SU-DHL-6 (cell line): Measurements from ENCODE around the gene DNAJB1.
"Not testable (repeated sequence)": the region's sequence is repeated elsewhere in the genome, so short reads cannot be mapped to it uniquely, and the experiment has no call there.

Source experiments
- H2AFZ ChIP-seq: fragments of 200-600 bp; sonication (generic); 2 replicates; pipeline ENCODE4 v1.6.1; 2014; ENCODE audit warnings: low read depth, mild to moderate bottlenecking, moderate library complexity, mixed read lengths, antibody characterized with exemption, low read length; ENCODE audit not compliant: severe bottlenecking
- H3F3A ChIP-seq: fragments of 200-600 bp; shearing (Covaris generic); 2 replicates; pipeline ENCODE4 v1.6.0; 2016; ENCODE audit warnings: antibody characterized with exemption, mild to moderate bottlenecking; ENCODE audit not compliant: insufficient read depth
- H3K27ac ChIP-seq: fragments of 200-600 bp; sonication (generic); 2 replicates; pipeline ENCODE4 v1.5.1; 2016; ENCODE audit warnings: low read depth, mild to moderate bottlenecking, low read length, moderate library complexity, mixed read lengths
- H3K27me3 ChIP-seq: fragments of 200-600 bp; sonication (generic), shearing (Covaris generic); 2 replicates; pipeline ENCODE4 v1.6.0; 2014; ENCODE audit warnings: mild to moderate bottlenecking, low read length
- H3K36me3 ChIP-seq: fragments of 200-600 bp; sonication (generic); 2 replicates; pipeline ENCODE4 v1.6.1; 2014; ENCODE audit warnings: mild to moderate bottlenecking, low read length, mixed read lengths
- H3K4me2 ChIP-seq: fragments of 300-600, 200-600 bp; shearing (Covaris generic), sonication (generic); 2 replicates; pipeline ENCODE4 v1.6.0; 2014; ENCODE audit warnings: low read length, low read depth, mild to moderate bottlenecking; ENCODE audit not compliant: poor library complexity, severe bottlenecking
- H3K4me3 ChIP-seq: fragments of 200-600 bp; sonication (generic); 2 replicates; pipeline ENCODE4 v1.5.1; 2014; ENCODE audit warnings: antibody characterized with exemption, low read length, mild to moderate bottlenecking, mixed read lengths; ENCODE audit not compliant: insufficient read depth, poor library complexity, severe bottlenecking
- H3K79me2 ChIP-seq: fragments of 200-600 bp; sonication (generic); 2 replicates; pipeline ENCODE4 v1.6.1; 2014; ENCODE audit warnings: mild to moderate bottlenecking, low read length, moderate library complexity; ENCODE audit not compliant: insufficient read depth
- H3K9ac ChIP-seq: fragments of 200-600 bp; sonication (generic); 2 replicates; pipeline ENCODE4 v1.7.0; 2014; ENCODE audit warnings: mild to moderate bottlenecking, low read length
- H3K9me2 ChIP-seq: fragments of 200-600 bp; sonication (generic); replicated peaks from 2 replicates; pipeline ENCODE4 v1.6.1; 2014; ENCODE audit warnings: low read length; ENCODE audit not compliant: insufficient read depth
- H3K9me3 ChIP-seq: fragments of 200-600 bp; sonication (generic); 2 replicates; pipeline ENCODE4 v1.6.1; 2014; ENCODE audit warnings: low read length, mixed read lengths; ENCODE audit not compliant: insufficient read depth
- H4K20me1 ChIP-seq: fragments of 200-600 bp; sonication (generic); 2 replicates; pipeline ENCODE4 v1.6.1; 2014; ENCODE audit warnings: low read depth, mild to moderate bottlenecking, antibody characterized with exemption, low read length, moderate library complexity, mixed read lengths
- EZH2phosphoT487 ChIP-seq: fragments of 200-600 bp; sonication (generic), shearing (Covaris generic); conservative IDR thresholded peaks from 2 replicates; pipeline ENCODE4 v1.6.1; 2018; ENCODE audit warnings: mild to moderate bottlenecking, antibody characterized with exemption, low read length, moderate library complexity, mixed read lengths
- TF ChIP-seq, protein P1 (sequence below): fragments of 200-600 bp; sonication (generic); IDR thresholded peaks from one replicate; pipeline ENCODE4 v1.5.1; 2017; ENCODE audit warnings: antibody characterized with exemption, mild to moderate bottlenecking, low read length, moderate library complexity; ENCODE audit not compliant: insufficient read depth, poor library complexity, severe bottlenecking

DNAJB1 gene

DNA sequence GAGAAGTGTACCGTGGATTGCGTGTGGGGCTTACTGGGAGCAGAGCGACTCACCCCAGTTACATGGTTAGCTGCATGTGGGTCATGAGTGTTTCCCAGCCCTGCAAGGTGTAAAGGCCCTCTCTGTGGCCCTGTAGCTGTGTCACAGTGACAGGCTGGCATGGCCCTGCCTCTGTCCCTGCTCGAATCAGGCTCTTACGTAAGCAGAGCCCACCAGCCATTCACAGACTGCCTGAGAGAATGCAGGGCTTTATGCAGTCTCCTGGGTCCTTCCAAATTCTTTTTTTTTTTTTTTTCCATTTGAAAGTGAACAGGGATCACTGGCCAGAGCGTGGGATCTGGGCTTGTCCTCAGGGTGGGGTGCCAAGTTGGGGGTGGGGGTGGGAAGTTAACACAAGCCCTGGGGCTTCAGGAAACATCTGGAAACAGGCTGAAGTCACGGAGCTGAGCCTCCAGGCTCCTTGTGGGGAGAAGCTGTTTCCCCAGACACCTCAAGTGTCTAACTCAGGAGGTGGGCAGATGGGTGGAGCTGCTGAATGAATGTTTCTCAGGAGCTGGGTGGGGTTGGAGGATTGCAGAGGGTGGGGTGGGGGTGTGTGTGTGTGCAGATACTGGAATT is 24.6 kb upstream of the DNAJB1 start:
- Histone ChIP-seq H3K27me3 (no peaks in the 10 kb centered on the region), H4K20me1 (no peaks in the 10 kb centered on the region), H3K79me2 (peaks cover 66% of the 10 kb centered on the region), H3K9me3 (no peaks in the 10 kb centered on the region), H3K4me3 (no peak overlapping the region), H3K4me2 (no peak overlapping the region), H3F3A (no peaks in the 10 kb centered on the region; the same call in 1 of the 2 replicates), H3K9ac (no peak overlapping the region), H2AFZ (no peak overlapping the region), H3K27ac (no peak overlapping the region), H3K9me2 (no peaks in the 10 kb centered on the region), H3K36me3 (no peaks in the 10 kb centered on the region)
- no peak for TF ChIP-seq EZH2phosphoT487
- TF ChIP-seq, protein P1, sequence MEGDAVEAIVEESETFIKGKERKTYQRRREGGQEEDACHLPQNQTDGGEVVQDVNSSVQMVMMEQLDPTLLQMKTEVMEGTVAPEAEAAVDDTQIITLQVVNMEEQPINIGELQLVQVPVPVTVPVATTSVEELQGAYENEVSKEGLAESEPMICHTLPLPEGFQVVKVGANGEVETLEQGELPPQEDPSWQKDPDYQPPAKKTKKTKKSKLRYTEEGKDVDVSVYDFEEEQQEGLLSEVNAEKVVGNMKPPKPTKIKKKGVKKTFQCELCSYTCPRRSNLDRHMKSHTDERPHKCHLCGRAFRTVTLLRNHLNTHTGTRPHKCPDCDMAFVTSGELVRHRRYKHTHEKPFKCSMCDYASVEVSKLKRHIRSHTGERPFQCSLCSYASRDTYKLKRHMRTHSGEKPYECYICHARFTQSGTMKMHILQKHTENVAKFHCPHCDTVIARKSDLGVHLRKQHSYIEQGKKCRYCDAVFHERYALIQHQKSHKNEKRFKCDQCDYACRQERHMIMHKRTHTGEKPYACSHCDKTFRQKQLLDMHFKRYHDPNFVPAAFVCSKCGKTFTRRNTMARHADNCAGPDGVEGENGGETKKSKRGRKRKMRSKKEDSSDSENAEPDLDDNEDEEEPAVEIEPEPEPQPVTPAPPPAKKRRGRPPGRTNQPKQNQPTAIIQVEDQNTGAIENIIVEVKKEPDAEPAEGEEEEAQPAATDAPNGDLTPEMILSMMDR, result no peak

DNA sequence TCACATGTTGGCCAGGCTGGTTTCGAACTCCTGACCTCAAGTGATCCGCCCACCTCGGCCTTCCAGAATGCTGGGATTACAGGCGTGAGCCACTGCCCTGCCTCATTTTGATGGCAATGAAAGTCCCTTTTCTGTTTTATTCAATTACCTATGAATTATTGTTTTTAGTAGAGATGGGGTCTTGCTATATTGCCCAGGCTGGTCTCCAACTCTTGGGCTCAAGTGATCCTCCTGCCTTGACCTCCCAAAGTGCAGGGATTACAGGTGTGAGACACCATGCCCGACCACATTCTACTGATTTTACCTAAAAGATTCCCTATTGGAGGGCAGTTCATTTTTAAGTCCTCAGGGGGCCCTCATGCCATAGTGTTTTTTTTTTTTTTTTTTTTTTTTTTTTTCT is 23.8 kb upstream of the DNAJB1 start:
- H3K4me3 ChIP-seq, H2AFZ ChIP-seq, H3K9ac ChIP-seq, H3K27me3 ChIP-seq, H3K27ac ChIP-seq, H3K4me2 ChIP-seq, H3K9me3 ChIP-seq, H4K20me1 ChIP-seq, H3K36me3 ChIP-seq, H3K9me2 ChIP-seq, H3F3A ChIP-seq: not testable (repeated sequence)
- peaks cover 67% of the 10 kb centered on the region for H3K79me2 ChIP-seq

DNA sequence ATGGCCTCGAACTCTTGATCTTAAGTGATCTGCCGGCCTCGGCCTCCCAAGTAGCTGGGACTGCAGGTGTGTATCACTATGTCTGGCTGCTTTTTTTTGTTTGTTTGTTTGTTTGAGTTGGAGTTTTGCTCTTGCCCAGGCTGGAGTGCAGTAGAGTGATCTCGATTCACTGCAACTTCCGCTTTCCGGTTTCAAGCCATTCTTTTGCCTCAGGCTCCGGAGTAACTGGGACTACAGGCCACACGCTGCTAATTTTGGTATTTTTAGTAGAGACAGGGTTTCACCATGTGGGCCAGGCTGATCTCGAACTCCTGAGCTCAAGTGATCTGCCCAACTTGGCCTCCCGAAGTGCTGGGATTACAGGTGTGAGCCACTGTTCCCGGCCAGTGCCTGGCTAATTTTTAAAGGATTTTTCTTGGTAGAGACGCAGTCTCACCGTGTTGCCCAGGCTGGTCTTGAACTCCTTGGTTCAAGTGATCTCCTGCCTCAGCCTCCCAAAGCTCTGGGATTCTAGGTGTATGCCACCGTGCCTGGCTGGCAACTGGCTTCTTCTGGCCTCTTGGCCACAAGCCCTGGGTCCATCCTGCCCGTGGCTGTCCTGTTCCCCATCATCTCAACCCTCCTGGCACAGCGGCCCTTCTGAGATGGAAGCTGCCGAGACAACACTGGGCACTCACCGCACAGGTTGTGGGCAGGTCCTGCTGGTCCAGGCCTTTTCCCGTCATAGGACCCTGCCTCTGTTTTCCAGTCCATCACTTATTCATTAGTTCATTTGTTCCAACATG is 22.7 kb upstream of the DNAJB1 start:
- H2AFZ ChIP-seq, result no peak overlapping the region
- H3K4me3 ChIP-seq, result no peak overlapping the region
- no peaks in the 10 kb centered on the region for H4K20me1 ChIP-seq

More for the DNA sequence above, 22.7 kb upstream of the DNAJB1 start:
- no peak overlapping the region for H3K4me2 ChIP-seq
- H3K36me3 ChIP-seq, result no peaks in the 10 kb centered on the region
- H3K9ac ChIP-seq, result no peak overlapping the region
- no peak overlapping the region for H3K27ac ChIP-seq
- H3K9me3 ChIP-seq, result no peaks in the 10 kb centered on the region
- peaks cover 72% of the 10 kb centered on the region for H3K79me2 ChIP-seq
- 0 out of 2 replicates have a peak, but pooled peaks cover 1% of the 10 kb centered on the region for H3F3A ChIP-seq
- H3K9me2 ChIP-seq, result no peaks in the 10 kb centered on the region
- H3K27me3 ChIP-seq, result no peaks in the 10 kb centered on the region
- TF ChIP-seq, protein P1, result no peak
- TF ChIP-seq EZH2phosphoT487, result no peak
